Superior temporal gyrus (tissue), 1 donor: Measurements from ENCODE around the gene FGR.

Experiments used
- DNase-seq: peaks from one replicate; pipeline ENCODE4 v3.0.0-alpha.2; 2016; ENCODE audit errors: extremely low spot score

Gene FGR

GRCh38 chr1:27567971-27568299 lies 67.0 kb downstream of the FGR start:
- no peak for DNase-seq

DNA sequence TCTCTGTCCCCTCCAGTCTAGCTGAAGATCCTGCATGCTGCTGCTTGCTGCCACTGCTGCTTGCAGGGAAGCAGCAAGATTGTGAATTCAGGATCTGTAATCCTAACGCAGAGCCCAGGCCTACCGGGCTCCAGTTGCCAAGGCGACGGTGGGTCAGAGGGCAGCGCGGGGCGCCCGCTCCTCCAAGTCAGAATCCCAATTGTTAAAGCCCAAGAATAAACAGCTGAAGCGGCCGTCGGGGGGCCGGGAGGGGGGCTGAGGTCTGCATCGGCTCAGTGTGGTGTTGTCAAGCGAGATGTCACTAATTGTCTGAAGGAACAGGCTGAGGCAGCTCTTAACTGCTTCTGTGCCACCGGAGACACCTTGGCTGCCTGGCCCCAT lies 67.8 kb downstream of the FGR start:
- no peak for DNase-seq

DNA sequence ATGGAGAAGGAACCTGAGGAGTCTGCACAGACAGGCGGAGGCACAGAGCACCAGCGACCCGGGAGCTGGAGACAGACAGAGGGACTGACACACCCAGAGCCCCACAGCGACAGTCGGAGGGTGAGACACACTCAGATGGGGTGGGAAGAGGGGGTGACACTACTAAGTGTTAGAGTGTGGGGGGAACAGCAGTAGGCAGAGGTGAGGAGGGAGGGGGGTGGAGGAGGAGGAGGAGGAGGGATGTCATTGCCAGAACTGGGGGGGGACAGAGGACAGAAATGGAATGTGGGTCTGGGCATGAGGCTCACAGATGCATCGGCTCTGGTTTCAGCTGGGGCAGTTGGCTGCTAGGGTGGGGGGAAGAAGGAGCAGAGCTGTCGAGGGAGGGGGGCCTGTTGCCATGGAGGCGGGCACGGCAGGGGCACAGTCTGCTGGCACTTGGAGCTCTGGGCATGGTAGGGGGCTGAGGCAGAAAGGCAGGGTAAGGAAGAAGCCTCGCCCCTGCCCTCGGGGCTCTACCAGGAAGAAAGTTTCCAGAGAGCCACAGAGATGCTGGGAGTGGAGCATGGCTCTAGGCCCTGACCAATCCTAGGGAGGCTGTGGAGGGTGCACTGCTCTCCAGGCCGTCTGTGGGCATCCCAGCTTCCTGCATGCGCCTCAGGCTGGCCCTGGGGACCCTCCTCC lies 68.4 kb downstream of the FGR start:
- DNase-seq, result no peak

GRCh38 chr1:27564710-27565649 lies 70.0 kb downstream of the FGR start:
- no peak for DNase-seq

DNA sequence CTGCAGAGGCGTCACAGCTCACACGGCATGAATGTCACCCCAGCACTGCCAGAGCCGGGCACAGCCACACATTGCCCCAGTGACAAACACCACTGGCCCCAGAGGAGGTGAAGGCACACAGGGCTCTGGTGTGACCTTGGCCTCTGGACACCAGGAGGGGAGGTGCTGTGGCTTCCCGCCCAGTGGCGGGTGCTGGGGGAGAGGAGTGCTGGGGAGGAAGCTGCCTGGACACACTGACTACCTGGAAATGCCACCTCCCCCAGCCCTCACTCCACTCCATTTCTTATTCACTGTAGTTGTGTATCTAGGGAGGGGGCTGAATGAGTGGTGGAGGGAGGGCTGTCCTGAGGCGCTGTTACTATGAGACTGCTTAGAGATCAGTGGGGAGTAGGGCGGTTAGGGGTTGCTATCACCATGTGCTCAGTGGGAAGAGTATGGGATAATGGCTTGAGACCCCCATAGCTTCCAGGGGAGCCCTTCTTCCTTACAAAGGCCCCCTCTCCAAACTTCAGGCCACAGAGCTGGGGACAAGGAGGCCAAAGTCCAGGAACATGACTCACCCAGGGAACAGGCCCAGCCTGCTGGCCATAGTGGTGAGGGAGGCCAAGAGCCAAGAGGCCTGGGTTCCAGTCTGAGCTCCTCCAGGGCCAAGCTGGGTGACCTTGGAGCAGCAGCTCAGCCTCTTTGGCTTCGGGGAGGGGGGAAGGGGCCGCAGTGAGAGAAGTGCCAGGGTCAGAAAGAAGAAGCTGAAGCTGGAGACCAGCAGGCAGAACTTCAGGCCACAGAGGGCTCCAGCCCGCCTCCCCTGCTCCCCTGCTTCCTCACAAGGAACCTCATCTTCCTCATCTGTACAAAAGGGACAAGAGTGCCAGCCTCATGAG lies 71.2 kb downstream of the FGR start:
- no peak for DNase-seq

GRCh38 chr1:27563341-27563590 lies 71.7 kb downstream of the FGR start:
- DNase-seq, result no peak

GRCh38 chr1:27562534-27563340 lies 72.2 kb downstream of the FGR start:
- no peak for DNase-seq
